Activated CD4-positive, alpha-beta T cell treated with anti-CD3 and anti-CD28 coated beads, Interleukin-2, amount 50 U/mL, for 16 hours (primary cell): Measurements from ENCODE around the gene SCIN.

Experiments
- DNase-seq: peaks from one replicate; pipeline ENCODE4 v3.0.0-alpha.2; 2020

Gene SCIN

DNA sequence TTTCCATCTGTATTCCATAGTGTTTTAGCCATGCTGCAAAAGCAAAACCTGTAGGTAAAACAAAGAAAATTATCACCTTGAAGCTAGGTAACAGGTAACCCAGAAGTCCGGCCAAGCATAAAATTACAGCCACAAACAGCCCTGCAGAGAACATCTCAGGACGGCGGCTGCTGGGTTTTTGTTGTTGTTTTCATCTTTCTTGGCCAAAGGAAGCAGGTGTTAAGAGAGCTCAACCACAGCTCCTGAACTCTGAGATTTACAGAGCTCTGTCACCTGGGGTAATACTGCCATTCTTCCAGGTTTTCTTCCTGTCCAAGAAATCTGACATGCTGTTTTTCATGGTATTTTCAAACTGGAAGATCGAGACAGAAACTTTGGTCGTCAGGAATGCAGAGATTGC is 847 bp upstream of the SCIN start:
- no peak for DNase-seq

- peak; percentile 2 for DNase-seq
Observed at GRCh38 chr7:12570168-12570533, 369 bp upstream of the SCIN start.

GRCh38 chr7:12571691-12572090 is 1.2 kb downstream of the SCIN start:
- DNase-seq, result no peak

- DNase-seq, result no peak
Observed at GRCh38 chr7:12572941-12573575, 2.5 kb downstream of the SCIN start.

DNA sequence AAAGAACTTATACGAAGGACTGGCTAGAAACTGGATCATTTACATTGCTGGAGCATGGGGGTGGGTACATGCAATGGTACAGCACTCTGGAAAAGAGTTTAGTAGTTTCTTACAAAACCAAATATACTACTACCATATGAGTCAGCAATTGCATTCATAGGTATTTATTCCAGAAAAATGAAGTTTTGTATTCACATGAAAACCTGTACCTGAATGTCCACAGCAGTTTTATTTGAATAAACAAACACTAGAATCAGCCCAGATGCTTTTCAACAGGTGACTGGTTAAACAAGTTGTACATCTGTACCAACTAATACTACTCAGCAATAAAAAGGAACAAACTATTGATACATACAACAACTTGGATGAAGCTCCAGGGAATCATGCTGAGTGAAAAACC is 3.4 kb downstream of the SCIN start:
- DNase-seq, result no peak

DNA sequence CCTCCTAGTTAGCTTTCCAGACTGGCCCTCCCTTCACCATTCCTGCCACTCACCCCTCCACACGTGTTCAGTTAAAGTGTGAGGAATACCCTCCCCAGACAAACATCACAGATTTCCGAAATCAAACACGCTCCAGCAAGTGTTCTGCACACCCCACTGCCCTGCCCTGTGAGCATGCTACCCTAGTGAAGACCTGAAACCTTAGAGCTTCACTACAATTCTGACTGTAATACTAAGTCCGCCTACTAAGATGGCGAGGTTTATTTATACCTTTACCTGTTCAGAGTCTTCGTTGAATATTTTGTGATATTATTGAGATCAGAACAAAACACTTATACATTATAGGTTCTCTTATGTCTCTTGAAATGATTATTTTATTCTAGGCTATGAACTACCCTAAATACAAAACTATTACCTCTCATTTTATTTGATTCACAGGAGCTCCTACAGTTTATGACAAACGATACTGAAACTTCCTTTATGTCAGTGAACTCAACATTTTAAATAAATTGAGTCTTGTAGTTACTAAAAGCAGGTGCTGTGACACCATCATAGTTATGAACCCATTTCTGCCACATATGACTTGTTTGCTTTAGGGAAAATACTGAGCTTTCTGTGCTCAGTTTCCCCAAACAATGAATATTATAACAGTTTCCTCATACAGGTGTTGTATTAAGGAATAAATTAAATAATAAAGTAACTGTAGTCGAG is 8.6 kb downstream of the SCIN start:
- no peak for DNase-seq

- no peak for DNase-seq
Observed at GRCh38 chr7:12581897-12582296, 11.4 kb downstream of the SCIN start.

DNA sequence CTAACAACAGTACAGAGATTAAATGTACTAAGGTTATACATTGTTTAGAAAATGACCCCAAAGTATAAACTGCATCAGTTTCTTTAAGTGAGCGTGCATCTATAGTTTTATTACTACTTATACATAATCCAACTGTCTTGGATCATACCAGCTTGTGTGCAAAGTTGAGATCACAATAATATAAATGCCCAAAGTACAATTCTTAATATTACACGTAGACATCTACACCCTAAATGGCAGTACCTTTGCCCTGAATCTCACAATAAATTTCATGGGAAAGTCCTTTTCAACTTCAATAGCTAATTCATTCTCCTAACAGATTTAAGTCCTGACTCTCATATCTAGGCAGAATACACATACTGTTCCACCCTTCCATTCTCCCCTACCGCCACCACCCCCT is 11.8 kb downstream of the SCIN start:
- DNase-seq, result no peak

- DNase-seq, result no peak
Observed at GRCh38 chr7:12583176-12583575, 12.7 kb downstream of the SCIN start.

GRCh38 chr7:12583922-12584321 is 13.4 kb downstream of the SCIN start:
- DNase-seq, result no peak

- no peak for DNase-seq
Observed at GRCh38 chr7:12584930-12585329, 14.4 kb downstream of the SCIN start.

DNA sequence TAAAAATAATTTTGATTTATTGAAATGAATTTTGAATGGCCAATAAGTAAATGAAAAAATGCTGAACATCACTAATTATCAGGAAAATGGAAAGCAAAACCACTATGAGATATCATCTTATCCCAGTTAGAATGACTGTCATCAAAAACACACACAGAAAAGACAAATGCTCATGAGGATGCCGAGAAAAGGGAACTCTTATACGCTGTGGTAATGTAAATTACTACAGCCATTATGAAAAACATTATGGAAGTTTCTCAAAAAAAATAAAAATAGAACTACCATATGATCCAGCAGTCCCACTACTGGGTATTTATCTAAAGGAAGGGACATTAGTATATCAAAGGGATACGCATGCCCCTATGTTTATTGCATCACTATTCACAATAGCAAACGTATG is 15.8 kb downstream of the SCIN start:
- no peak for DNase-seq

- no peak for DNase-seq
Observed at GRCh38 chr7:12588259-12588904, 17.9 kb downstream of the SCIN start.

DNA sequence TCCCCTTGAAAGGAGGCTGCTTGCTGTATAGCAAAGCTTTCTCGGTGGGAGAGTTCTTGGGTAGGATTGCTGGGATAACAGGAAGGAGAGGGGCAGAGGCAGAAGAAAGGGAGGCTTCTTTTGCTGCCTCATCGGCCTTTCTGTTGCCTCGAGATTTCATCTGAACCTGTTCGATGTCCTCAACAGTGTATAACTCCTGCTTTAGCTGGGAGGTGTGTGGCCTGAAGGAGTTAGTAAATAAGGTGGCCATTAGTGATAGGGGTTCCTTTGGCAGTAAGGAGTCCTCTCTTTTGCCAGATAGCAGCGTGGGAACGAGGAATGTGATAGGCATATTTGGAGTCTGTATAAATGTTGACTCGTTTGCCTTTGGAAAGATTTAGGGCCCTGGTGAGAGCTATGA is 20.0 kb downstream of the SCIN start:
- no peak for DNase-seq

DNA sequence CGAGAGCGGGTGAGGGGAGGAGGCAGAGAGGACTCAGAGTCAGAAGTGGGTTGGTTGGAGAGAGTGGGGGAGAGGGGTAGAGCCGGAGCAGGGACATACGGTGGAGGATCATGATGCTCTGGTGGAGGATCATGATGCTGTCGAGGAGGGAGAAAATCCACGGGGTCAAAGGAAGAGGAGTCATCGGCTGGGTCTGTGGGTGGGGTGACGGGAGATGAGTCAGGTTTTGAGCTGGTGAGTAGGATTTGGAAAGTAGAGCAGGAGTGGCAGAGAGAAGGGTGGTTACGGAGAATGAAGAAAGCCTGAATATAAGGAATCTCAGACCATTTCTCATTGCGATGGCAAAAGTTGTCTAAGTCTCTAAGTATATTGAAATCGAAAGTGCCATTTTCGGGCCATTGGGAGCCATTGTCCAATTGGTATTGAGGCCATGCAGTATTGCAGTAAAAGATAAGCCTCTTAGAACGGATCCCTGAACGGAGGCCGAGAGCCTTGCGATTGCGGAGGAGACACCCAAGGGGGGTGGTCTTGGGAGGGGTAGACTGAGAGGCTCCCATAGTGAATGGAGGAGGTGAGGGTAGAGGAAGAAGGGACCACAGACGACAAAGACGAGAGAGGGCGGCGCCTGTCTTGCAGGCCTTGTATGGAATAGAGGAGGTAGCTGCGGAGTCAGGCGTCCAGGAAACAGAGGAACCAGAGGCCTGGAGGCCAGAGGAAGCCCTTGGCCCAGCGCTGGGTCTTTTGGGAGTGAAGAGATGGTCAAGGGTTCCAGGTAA is 23.8 kb downstream of the SCIN start:
- DNase-seq, result no peak

DNA sequence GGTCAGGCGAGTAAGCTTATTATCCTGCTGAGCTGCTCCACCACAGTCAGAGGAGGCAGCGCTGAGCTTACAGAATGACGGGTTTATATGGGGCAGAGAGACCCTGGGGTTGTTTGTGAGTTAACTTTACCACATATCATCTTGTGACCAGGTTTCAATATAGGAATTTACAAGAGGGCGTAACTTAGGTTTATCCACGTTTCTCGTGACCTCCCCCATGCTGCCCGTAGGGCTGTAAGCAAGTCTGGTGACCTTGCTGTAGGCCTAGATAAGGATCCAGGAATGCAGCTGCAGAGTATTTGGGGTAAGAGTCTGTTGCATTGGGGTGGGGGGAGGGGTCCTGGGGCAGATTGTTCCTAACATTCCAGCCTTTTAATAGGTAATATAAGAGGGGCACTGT is 24.6 kb downstream of the SCIN start:
- no peak for DNase-seq

- no peak for DNase-seq
Observed at GRCh38 chr7:12596225-12596790, 25.8 kb downstream of the SCIN start.

DNA sequence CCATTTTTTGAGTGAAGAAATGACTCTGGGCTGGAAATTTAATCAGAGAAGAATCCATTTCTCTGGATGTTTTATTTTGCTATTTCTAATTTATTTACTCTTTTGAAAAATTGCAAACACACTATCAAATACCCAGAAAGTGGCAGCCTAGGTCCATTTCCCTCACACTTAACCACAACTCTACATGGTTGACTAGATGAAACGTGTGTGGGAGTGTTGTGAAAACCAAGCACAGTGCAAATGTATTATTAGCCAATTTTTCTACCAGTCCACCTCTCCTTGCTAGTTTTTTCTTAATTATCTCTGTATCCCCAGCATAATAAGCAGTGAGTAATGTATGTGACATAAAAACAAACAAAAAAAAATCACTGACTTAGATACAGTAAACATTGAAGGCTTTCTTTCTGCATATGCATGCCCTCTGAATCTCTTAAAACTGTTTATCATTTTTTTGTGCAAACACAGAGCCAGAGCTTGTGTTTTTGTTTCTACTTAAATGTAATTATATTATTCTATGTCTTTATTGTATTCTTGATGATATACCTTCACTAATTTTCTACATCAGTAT is 30.9 kb downstream of the SCIN start:
- DNase-seq, result no peak

GRCh38 chr7:12607134-12607533 is 36.6 kb downstream of the SCIN start:
- DNase-seq, result no peak

DNA sequence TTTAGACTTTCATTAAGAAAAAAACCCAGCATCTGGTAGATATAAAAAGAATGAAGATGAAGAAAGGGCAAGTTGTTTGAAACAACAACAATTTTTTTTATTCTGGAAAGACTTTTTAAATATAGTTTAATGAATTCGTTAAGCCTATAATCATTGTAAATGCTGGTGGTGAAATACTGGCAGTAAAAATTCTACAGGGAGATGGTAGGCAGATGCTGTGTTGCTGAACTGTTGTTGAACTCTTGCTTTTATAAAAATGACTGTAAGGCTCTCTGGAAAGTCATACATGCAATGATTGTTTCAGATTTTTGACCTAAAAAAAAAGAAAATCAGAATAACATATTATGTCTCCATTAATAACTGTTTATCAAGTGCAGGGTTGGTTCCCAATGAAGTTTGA is 39.0 kb downstream of the SCIN start:
- DNase-seq, result no peak

DNA sequence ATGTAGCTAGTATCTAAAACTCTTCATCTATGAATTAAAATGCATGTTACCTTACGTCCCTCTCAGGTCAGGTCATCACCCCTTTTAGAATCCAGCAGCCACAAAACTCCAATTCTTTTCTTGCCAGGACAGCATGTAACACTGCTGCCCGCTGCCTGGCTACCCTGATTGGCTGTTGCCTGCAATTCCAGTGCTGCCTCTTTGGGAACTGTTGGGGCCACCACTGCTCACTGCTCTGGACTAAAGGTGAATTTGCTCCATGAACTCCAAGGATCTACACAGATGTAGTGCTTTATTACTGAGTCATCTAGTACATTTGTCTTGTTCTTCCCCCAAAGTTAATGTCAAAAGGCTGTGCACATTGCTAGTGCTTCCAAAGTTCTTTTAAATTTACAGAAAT is 40.4 kb downstream of the SCIN start:
- DNase-seq, result no peak

GRCh38 chr7:12612622-12613021 is 42.1 kb downstream of the SCIN start:
- no peak for DNase-seq

DNA sequence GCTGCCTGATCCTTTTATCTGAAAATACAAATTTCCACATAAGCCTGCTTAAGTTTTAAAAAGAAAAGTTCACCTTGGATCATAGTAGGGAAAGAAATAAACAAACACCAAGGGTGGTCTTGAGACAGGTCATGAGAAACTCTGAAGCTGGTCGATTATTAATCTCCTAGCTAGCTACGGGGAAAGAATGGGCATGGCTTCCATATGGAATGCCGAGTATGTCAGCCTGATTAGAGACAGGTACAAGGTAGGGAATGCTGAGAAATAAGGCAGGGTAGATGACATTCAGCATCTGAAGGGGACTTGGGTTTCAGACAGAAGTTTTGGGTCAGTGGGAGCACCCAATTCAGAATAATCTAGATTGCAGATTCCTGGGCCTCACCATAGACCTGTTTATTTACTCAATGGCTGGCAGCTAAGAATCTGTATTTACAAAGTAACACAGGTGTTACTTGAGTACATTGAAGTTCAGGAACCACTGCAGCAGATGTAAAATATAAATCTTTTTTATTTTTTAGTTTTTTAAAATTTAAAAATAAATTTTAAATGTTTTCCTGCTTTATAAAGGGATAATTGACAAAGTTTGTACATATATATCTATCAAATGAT is 49.0 kb downstream of the SCIN start:
- DNase-seq, result no peak
